ENCODE data around the gene MMS22L.

MMS22L gene

DNA sequence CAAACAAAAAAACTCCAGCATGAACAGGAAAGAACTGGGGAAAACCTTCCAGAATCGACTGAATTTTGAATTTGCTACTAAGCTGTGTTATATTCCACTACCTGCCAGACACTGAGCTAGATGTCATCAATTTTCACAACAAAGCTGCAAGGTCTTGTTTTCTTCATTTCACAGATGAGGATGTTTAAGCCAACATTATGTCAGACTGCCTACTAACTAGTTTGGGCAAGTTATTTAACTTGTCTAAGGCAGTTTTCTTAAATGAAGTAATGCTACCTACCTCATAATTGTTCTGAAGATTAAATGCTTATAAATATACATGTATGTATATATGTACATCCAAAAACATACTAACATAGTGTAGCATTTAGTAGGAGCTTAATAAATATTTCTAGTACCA is 144.4 kb downstream of the MMS22L start:
- no peak for DNase-seq

GRCh38 chr6:97136626-97137358 is 146.2 kb downstream of the MMS22L start:
- DNase-seq: no peak

GRCh38 chr6:97133067-97133466 is 149.9 kb downstream of the MMS22L start:
- no peak for DNase-seq

GRCh38 chr6:97129106-97129505 is 153.9 kb downstream of the MMS22L start:
- DNase-seq: no peak

DNA sequence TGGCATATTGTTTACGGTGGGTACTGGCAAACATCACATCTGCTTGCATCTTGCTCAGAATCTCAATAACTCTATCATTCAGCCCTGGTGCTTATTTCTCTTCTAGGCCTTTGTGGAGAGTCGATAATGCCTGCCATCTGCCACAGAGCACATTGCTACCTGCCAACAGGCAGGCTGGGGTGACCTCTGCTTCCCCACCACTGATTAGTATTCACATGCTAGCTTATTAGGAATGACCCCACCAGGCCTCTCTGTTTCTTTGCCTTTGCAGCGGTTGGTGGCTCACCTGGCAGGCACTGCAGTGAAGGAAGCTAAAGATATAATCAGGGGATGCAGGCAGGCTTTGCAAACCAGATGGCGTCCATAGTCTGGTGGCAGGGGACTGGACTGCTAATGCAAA is 154.5 kb downstream of the MMS22L start:
- no peak for DNase-seq

DNA sequence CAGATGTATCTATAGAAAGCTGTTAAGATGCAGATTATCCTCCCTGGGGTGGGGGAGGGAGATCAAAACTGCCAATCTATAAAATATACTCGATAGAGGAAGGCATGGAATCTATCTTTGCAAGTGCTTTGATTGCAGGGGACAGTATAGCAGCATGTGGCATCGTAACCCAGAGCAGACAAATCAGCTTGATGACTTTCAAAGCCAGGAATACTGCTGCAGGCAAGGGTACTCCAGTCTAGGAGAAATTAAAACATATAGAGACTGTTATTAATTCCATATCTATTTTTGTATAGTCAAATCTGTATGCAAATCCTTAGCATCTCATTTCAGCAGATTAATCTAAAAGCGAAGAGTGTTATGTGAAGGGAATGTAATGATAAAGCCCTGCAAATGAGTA is 159.4 kb downstream of the MMS22L start:
- no peak for DNase-seq

DNA sequence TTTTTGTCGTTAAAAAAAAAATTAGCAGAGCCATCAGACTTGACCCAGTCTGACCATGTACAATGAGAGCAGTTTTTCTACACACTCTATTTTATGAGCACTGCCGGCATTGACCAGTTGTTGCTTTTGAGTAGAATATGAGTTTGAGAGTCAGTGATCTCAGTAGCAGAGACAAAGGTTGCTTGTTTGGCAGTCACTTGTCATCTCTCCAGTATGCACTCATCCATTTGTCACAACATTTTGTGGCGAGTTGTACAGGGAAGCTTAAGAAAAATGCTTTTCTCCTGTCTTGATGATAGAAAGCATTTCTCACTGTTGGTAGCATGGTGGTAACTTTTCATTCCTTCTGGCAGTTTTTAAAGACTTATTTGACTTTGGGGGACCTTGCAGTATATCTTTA is 159.9 kb downstream of the MMS22L start:
- no peak for DNase-seq

- no peak for DNase-seq
These were observed 162.5 kb downstream of the MMS22L start for GRCh38 chr6:97120511-97120910.

DNA sequence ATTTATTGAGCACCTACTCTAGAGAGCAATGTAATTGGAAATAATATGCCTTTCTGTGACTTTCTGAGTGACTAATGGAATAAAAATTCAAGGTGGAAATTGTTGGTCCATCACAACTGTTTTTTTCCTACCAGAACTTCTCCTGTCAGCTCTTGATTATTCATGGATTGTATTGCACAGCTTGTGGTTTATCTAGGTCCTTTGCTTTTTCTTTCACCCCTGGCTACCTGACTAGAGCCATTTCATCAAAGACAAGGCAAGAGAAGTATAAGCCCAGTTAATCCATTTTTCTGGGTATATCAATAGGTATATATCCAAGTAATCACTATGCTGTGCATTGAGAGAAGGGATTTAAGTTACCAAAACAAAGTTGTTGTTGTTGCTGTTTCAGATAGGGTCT is 168.4 kb downstream of the MMS22L start:
- DNase-seq: no peak

DNA sequence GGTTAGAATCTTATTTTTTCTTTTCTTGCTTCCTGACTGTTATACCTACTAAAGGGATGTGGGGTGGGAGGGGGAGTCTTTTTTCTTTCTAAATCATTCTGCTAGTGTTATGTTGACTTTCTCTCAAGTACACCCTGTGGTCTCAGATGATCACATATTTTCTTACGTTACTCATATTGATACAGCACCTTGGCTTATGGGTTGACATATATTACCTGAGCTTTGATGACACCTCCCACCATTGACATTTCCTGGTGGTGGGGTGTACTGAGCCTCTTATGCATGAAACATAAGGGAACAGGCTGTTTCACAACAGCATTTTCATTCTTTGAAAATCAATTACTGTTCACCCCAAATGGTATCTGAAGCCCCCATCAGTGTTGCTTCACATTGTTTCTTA is 169.8 kb downstream of the MMS22L start:
- no peak for DNase-seq

DNA sequence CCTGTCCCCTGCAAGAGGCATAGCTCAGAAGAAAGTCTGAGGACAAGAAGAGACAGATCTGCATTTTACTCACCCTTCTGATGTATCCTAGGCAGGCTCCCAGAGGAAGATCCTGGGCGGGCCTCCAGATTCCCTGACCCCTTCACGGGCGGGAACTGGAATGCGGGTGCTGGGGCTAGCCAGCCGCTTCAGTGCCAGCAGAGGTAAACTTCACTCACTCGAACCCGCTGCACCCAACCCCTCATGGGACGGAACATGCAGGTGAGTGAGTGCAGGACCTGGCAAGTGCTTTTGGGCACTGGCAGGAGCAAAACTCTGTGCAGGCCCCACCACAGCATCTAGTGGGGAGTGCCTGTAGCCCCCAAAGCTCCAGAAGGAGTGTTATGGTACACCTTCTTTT is 171.8 kb downstream of the MMS22L start:
- no peak for DNase-seq

DNA sequence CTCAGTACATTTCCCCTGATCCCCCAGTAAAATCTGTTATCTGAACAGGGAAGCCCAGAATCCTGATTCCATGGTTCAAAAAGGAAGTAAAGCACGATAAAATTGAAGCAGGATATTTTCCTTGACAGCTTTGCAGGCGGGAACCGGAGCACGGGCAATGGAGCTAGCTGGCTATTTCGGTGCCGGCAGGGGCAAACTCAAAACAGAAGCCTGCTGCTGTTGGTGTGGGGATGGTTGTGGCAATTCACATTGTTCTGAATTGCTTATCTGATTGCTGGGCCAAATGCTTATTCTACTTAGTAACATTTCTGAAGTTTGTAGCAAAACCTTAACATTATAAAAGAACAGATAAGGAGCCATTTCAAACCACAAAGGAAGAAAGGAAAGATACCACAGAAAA is 172.4 kb downstream of the MMS22L start:
- DNase-seq: no peak

DNA sequence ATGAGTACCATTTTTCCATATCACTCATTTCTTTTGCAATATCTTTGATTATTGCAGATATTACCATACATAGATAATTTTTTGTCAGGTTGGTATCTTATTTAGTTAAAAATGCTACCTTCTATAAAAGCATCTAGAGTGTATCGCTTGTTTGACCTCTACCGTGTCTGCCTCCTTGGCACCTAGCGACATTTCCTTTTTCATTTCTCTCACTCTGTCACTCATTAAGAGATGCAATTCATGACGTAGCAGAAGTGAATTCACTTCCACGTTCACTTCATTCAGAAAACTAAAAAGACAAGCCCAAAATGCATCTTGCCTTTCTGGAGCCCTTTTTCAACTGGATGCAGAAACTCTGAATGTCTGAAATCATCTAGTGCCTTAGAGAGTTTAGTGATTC is 172.9 kb downstream of the MMS22L start:
- no peak for DNase-seq

GRCh38 chr6:97109444-97109843 is 173.6 kb downstream of the MMS22L start:
- no peak for DNase-seq

DNA sequence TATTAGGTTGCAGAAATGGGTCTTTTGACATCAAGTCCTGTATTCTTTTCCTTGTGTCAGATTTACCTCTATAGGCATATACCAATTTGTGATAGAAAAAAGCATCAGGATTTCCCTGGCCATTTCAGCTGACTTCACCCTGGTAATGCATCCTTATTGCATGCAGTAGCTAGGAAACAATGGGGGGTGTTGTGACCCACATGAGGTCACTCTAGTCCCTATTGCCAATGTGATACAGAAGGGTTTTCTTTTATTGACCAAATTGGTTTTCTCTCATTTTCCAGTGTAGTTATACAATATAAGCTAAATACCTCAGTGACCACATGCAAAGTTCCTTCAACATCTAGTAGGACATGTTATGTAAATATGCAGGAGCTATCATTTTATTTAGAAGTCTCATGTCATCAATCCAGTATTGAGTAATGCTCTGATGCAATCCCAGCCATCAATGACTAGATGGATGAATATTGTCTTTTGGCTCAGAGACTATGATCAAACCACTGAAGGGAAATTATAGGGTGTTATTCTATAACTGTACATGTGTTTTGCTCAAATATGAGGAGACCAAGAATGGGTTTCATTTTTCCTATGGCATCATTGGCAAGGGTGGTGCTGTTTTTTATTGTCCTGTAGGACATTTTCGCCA is 180.7 kb downstream of the MMS22L start:
- DNase-seq: no peak

- no peak for DNase-seq
These were observed 182.3 kb downstream of the MMS22L start for GRCh38 chr6:97100696-97101095.

- no peak for DNase-seq
These were observed 185.7 kb downstream of the MMS22L start for GRCh38 chr6:97097068-97098047.

DNA sequence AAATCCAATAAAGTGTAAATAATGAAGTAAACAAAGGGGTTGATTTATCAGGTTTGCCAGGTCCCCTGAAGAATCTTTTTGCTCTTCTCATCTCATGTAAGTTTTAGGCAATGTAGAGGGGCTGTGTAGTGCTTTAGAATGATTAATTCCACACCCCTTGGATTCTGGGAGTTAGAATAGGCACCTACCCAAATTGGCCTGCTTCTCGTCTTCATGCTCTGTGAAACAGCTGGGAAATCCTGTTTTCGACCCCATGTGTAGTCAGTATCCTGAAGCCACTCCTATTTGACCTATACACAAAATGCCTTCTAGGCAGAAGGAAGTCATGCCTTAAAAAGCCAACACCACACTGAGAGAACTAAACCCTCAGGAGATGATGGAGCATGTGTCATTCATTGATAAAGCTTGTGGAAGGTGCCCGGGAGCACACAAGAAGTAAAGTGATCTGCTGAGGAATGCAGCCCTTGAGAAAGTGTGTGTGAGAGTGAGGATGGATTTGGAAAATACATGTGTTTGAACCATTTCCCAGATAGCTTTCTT is 187.6 kb downstream of the MMS22L start:
- DNase-seq: no peak

DNA sequence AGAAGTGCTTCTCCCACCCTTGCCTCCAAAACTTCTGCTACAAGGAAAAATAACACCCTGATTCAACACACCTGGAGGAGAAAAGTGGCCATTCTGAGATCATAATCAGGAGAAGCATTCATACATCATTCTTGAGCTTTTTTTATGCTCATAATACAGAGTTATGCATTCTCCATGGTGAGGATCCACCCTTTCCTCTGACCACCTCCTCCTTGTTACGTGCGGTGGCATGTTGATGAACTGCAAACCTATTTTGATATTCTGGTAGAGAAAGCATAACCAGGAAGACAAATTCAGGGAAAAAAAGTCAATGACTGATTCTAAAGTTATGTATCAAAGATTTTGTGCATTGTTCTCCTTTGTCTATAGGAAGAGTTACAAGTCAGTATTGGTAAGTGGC is 188.6 kb downstream of the MMS22L start:
- no peak for DNase-seq

DNA sequence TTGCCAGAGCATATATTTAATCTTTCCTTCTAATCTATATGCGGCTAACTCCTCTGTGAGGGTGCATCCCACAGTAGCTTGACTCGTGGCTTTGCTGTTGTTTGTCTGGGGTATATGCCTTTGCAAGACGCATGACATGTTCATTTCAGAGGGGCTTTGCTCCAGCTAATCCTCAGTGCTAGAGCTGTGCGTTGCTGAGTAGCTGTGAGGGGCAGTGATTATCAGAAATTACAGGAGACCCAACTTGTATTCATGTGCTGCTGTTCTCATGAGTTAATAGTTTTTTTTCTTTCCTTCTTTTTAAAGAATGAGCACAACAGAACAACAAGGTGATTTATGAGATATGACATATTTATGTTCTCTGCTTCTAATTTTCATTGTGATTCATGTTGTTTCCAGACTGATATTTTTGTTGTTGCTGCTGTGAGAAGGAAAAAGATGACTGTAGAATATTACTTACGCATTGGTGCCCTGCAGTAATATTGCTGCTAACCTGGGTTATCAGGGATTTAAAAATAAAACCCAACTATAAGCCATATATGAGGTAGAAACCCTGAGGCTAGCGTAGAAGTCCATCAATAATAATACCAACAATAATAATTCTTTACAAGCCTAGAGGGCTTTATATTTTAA is 190.2 kb downstream of the MMS22L start:
- DNase-seq: no peak
